GM19455 (cell line): Measurements from ENCODE around the gene OSBPL5.

Experiments
- ATAC-seq: cut with Tn5 transposase; IDR thresholded peaks from one replicate; pipeline ENCODE4 v1.9.1; 2021; ENCODE audit not compliant: unreplicated experiment

Gene OSBPL5

GRCh38 chr11:3060436-3061025, 104.6 kb downstream of the OSBPL5 start:
- no peak for ATAC-seq

DNA sequence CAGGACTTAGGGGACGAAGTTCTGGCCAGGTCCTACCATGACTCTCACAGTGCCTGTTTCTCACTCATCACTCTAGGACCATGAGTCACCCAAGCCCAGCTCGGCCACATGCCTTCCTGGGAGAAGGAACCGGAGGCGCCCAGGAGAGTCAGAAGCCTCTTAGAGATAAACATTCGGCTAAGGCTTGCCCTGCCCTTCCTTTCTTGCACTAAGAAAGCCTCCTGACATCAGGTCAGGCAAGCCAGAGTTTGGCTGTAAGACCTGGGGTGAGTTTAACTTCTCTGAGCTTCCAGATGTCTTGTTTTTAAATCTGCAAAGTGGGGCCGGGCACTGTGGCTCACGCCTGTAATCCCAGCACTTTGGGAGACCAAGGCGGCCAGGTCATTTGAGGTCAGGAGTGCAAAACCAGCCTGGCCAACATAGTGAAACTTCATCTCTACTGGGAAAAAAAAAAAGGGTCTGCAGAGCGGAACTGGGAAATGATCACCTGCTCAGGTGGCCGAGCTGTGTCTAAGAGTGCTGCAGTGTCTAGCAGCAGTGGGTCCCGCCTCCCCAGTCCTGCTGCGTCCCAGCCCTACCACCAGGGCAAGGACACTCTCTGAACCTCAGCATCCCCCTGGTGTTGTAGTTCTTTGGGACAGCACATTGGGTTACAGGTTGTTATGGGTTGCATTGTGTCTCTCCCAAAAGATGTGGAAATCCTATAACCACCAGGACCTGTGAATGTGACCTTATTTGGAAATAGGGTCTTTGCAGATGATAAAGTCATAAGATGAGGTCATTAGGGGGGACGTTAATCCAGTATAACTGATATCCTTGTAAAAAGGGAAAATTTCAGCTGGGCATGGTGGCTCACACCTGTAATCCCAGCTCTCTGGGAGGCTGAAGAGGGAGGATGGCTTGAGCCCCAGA, 106.1 kb downstream of the OSBPL5 start:
- no peak for ATAC-seq

DNA sequence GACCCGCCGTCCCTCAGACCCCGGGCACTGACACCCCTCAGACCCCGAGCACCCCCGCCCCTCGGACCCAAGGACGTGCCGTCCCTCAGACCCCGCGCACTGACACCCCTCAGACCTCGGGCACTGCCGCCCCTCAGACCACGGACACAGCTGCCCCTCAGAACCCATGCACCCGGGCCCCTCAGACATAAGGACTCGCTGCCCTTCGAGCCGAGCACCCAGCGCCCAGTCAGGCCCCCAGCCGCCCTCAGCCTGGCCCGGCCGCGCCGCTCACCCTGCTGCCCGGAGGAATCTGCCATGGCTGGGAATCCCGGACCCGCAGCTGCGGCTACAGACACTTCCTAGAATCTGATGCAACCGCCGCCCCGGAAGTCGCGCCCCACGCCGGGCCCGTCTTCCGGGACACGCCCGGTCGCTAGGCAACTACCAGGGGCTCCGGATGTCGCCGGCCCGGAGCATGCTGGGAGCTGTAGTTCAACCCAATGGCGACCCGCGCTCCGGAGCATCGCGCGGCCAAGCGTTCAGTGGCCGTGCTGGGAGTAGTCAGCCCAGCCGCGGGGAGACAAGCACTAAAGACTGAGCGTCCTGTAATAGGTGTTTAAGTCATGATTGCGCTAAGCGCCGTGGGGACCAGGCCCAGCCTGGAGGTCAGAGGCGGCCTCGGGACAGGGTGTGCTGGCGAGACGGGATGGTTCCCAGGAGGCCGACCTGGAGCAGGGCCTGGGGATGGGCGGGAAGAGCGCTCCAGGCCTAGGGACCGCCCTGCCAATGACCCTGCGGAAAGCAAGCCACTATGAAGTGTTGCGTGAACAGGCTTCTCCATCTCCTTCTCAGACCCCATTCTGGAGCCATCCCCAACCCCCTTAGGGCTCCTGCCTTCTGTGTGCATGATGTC, 107.8 kb downstream of the OSBPL5 start, which contains the start of gene CARS1:
Gene CARS1 (minus strand): TSS at position 355 of the 895 bp plus-strand sequence. CDS start 56 bp downstream, at position 299.
- peak; percentile 95 for ATAC-seq

DNA sequence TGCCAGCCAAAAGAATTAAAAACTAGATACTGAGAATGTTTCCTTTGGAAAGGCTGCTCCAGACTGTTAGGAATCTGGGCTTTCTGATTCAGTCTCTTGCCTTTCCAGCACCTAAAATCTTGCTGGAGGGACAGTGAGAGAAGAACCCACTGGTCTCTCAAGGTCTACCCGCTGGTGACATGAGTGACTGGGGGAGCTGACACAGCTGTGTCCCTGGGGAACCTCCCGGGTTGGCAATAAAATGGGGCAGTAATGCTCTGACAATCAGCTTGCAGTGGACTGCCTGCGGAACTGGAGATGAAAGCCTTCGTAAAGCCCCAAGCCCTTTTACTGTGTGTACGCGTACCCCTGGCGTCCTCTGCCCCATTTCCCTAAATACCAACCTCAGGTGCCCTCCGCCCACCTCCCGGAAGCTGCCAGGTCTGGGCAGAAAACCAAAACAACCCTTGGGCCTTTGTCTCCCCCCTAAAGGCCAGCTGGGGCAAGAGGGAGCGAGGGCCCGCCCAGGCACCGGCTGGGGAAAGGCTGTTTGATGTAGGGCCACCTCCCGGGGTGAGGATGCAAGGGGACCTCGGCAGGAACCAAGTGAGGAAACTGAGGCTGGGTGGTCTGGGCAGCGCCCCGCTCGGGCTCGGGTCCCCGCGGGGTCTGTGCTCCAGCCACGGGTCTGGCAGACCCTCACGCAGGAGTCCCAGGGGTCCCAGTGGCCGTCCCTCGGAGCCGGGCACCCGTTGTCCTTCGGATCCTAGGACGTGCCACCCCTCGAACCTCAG, 108.6 kb downstream of the OSBPL5 start:
- peak; percentile 9 for ATAC-seq

GRCh38 chr11:3055891-3056290, 109.2 kb downstream of the OSBPL5 start:
- no peak for ATAC-seq

DNA sequence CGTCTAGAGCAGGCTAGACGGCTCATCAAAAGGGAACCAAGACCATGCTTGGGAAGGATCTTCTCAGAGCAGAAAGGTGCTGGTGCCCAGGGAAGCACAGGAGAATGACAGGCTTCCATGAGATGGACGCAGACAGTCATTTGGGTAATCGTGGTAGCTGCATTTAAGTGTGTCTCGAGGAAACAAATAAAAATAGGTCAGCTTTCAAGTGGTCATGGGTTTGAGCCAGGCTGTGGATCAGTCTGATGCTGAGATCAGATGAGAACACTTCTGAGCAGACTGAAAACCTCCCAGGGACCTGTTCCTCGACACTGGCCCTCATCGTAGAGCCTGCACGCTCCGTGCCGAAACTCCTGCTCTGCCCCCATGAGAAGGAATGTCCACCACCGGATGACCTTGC, 112.5 kb downstream of the OSBPL5 start:
- no peak for ATAC-seq

DNA sequence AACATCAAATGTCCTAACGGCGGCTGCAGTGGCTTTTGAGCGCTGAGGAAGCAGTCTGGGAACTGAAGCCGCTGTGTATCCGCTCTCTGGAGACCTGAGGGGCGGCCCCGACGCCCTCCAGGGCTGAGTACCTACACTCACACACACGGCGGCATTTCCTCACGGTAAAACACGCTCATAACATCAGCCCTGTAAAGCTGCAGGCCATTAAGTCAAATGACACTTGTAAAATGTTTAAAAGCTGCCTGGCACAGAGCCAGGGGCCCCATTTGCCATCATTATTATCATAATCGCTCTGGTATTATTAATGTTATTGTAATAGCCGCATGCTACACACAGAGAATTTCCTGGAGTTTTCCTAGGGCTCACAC, 113.0 kb downstream of the OSBPL5 start:
- no peak for ATAC-seq

GRCh38 chr11:3051196-3052108, 113.7 kb downstream of the OSBPL5 start:
- ATAC-seq: no peak

DNA sequence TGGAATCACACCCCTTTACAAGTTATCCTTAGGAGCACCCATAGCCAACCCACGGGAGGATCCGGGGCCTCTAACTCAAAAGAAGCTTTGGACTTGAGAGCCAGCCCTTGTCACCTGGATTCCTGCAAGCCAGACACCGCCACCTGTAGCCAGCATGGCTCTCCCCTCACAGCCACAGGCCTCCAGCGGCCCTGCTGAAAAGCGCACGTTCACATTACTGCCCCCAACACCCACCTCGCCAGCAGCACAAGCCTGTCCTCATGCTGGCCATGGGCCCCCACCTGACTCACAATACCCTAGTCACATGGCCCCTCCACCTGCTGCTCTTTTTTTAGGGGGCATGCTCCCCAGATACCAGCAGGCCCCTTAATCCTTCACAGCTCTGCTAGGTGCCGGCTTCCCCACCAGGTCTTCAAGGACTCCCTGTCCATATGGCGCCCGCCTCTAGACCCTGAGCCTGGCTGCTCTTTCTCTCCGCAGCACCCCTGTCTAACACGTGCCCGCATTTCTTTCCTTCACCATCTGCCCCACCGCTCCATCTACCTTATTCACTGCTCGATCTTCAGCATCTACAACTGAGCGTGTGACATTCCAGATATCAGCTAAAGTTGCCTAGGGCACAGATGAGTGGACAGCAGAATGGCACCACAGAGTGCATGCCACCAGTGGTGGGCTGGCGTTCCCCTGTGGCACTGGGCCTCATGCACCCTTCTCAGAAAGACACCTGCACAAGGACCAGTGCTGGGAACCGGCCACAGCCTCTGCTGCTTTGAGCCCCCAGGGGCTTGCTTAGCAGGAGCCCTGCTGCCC, 114.5 kb downstream of the OSBPL5 start:
- ATAC-seq: no peak

DNA sequence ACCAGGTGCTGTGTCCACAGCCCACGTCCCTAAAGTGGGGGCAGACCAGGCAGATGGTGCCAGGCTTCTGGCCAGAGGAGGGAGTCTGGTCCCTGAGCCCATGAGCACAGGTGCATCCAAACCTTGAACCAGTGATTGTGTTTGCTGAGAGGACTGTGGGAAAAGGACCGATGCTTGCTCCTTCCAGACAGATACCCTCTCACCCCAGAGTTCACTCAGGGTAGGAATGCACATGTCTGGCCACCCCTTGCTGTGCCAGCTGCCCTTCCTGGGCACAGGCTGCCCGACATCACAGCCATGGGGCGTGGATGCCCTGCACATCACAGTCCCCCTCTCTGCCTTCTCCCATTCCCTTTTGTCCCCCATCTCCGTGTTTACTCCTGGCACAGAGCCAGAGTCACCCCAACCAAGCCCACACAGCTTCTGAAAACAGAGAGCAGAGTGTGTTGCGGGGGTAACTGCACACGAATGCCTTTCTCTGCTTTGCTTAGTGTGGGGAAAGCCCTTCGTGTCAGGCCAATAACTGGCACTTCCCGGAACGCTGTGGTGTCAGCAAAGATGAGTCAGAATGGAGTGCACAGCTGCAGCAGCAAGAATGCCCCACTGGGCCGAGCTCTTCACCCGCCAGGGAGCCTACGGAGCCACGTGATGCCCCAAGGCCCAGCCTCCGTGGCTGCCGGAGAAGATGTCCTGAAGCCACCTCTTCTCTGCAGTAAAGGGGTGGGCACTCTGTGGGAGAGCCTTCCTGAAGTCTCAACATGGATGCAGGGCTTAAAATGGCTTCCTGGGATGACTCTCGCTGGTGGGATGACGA, 115.5 kb downstream of the OSBPL5 start:
- ATAC-seq: peak; percentile 95

- ATAC-seq: no peak
Measured at GRCh38 chr11:3047637-3048036, 117.5 kb downstream of the OSBPL5 start.

GRCh38 chr11:3046641-3047040, 118.5 kb downstream of the OSBPL5 start:
- no peak for ATAC-seq

DNA sequence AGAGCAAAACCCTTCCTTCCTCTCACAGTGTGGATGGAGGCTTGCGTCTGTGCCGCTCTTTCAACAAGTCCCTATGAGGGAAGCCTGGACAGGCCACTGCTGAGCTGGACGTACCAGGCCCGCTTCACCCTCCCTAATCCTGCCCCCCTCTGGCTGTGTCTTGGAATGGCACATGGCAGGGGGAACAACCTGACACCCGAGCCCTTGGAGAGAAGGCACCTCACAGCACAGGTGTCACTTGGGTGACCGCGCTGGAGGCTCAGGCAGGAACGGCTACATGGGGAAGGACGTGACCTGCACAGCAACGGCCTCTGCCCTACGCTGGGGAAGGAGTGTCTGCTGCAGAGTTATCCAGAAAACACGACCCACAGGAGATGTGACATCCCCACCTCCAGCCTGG, 118.9 kb downstream of the OSBPL5 start:
- ATAC-seq: no peak

DNA sequence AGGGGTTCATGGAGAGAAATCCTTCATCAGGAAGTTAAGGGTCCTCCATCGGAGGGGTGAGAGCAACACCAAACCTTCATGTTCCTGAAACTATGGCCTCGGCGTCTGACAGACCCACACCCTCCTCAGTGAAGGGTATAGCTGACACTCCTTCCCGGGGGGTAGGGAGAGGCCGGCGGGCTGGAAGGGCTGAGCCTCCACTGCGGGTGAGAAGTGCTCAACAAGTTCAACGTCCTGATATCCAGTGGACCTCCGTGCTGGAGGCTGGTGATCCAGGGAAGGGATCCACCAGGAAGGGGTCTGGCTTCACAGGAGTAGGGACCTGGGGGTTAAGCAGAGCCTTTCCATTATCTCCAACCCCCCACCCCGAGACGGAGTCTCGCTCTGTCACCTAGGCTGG, 120.2 kb downstream of the OSBPL5 start:
- no peak for ATAC-seq

- ATAC-seq: no peak
Measured at GRCh38 chr11:3044004-3044403, 121.1 kb downstream of the OSBPL5 start.

GRCh38 chr11:3043315-3043871, 121.7 kb downstream of the OSBPL5 start:
- ATAC-seq: no peak

- ATAC-seq: no peak
Measured at GRCh38 chr11:3042496-3043314, 122.4 kb downstream of the OSBPL5 start.
